A549 (cell line): ENCODE data around the gene MYLK4. TPM values are rescaled to one million over a fixed set of nuclear protein-coding genes. Genes with fewer than 3 reads are reported as not detected.

Experiments
- ATAC-seq, 2 experiments: fragments of 200-7000 bp in 1 of 2; fragments of >200 bp in 1 of 2; cut with Nextera tagmentation in 1 of 2; cut with Tn5 transposase in 1 of 2; 3 replicates each; pipeline versions ENCODE4 v1.8.0 to v1.9.1; 2018 to 2020; ENCODE audit warnings: mild to moderate bottlenecking in 1 of 2, moderate library complexity in 1 of 2
- CTCF ChIA-PET: fragments of 300-600 bp; sonication (Branson Sonifier 250); formaldehyde crosslinking; extraction: SDS; loops from one replicate; lab custom pipeline; 2021; ENCODE audit warnings: antibody characterized with exemption, inconsistent platforms; lab: Yijun Ruan, JAX
- POLR2A ChIA-PET: fragments of 350-600 bp; formaldehyde crosslinking; extraction: SDS; loops from one replicate; lab custom pipeline; 2021; ENCODE audit warnings: antibody characterized with exemption, inconsistent platforms; lab: Yijun Ruan, JAX
- DNase-seq, 2 experiments: peaks; one replicate each; pipeline versions ENCODE4 v3.0.0 to v3.0.0-alpha.2; 2011 to 2016; ENCODE audit warnings: low read depth in 1 of 2, low spot score in 1 of 2
- FAIRE-seq: peaks from 2 replicates; lab custom pipeline; 2011; peaks lifted over from hg19 to GRCh38; lab: Jason Lieb, UNC
- H3K27ac ChIP-seq, 2 experiments: fragments of >200 bp; sonication (Bioruptor Twin); formaldehyde crosslinking; 3 replicates each; pipeline ENCODE4 v1.5.1; 2016 to 2017
- H3K4me1 ChIP-seq: fragments of >200 bp; sonication (Bioruptor Twin); formaldehyde crosslinking; 3 replicates; pipeline ENCODE4 v1.6.1; 2016
- H3K4me2 ChIP-seq: fragments of >200 bp; sonication (Bioruptor Twin); formaldehyde crosslinking; 3 replicates; pipeline ENCODE4 v1.6.1; 2016
- H3K4me3 ChIP-seq: fragments of >200 bp; sonication (Bioruptor Twin); formaldehyde crosslinking; 3 replicates; pipeline ENCODE4 v1.5.1; 2016
- H3K9me3 ChIP-seq: fragments of >200 bp; sonication (Bioruptor Twin); formaldehyde crosslinking; 3 replicates; pipeline ENCODE4 v1.6.1; 2016
- BHLHE40 ChIP-seq: IDR thresholded peaks from 2 replicates; pipeline ENCODE4 v1.6.1; 2012; ENCODE audit warnings: low read depth, low read length, inconsistent platforms
- EHMT2 ChIP-seq: fragments of 200-600 bp; sonication (generic); IDR thresholded peaks from 2 replicates; pipeline ENCODE4 v1.6.1; 2016; ENCODE audit warnings: antibody characterized with exemption, low read depth, mild to moderate bottlenecking, moderate library complexity
- FOSB ChIP-seq: fragments of 250-450 bp; sonication (Bioruptor Pico); IDR thresholded peaks from 2 replicates; pipeline ENCODE4 v1.5.0; 2020; ENCODE audit warnings: mild to moderate bottlenecking, moderate library complexity
- GATA3 ChIP-seq: IDR thresholded peaks from 2 replicates; pipeline ENCODE4 v1.6.1; 2012; ENCODE audit warnings: borderline replicate concordance
- HDAC2 ChIP-seq: fragments of 200-600 bp; sonication (generic); IDR thresholded peaks from 2 replicates; pipeline ENCODE4 v1.6.1; 2016
- HOXB13 ChIP-seq: fragments of 250-450 bp; sonication (Bioruptor Pico); IDR thresholded peaks from 2 replicates; pipeline ENCODE4 v1.5.0; 2020; ENCODE audit warnings: low read depth, mild to moderate bottlenecking, moderate library complexity
- JUN ChIP-seq, 2 experiments: fragments of >200 bp; sonication (Bioruptor Twin); formaldehyde crosslinking; IDR thresholded peaks; 2 replicates in 1 of 2; 3 replicates in 1 of 2; pipeline ENCODE4 v1.6.1; 2016 to 2017
- JUNB ChIP-seq: fragments of >200 bp; sonication (Bioruptor Twin); formaldehyde crosslinking; IDR thresholded peaks from 2 replicates; pipeline ENCODE4 v1.6.1; 2016
- KDM1A ChIP-seq: fragments of 200-600 bp; sonication (generic); IDR thresholded peaks from 2 replicates; pipeline ENCODE4 v1.6.1; 2016; ENCODE audit warnings: low read depth, mild to moderate bottlenecking
- NFE2L2 ChIP-seq: fragments of 150-350 bp; conservative IDR thresholded peaks from 2 replicates; pipeline ENCODE4 v1.6.1; 2014; ENCODE audit warnings: low read length
- NPAS2 ChIP-seq: fragments of 250-450 bp; sonication (Bioruptor Pico); IDR thresholded peaks from 2 replicates; pipeline ENCODE4 v1.8.0; 2022; ENCODE audit warnings: mild to moderate bottlenecking, moderate library complexity, borderline replicate concordance
- NR3C1 ChIP-seq: fragments of >200 bp; sonication (Bioruptor Twin); formaldehyde crosslinking; IDR thresholded peaks from 3 replicates; pipeline ENCODE4 v1.6.1; 2017
- PHF8 ChIP-seq: fragments of 200-600 bp; sonication (generic); IDR thresholded peaks from 2 replicates; pipeline ENCODE4 v1.6.1; 2016; ENCODE audit warnings: low read depth, mild to moderate bottlenecking, antibody characterized with exemption, moderate library complexity, borderline replicate concordance
- RAD21 ChIP-seq, 2 experiments: fragments of >200 bp in 1 of 2; sonication (Bioruptor Twin) in 1 of 2; formaldehyde crosslinking in 1 of 2; IDR thresholded peaks in 1 of 2; conservative IDR thresholded peaks in 1 of 2; 2 replicates in 1 of 2; 3 replicates in 1 of 2; pipeline ENCODE4 v1.6.1; 2012 to 2018; ENCODE audit warnings: inconsistent platforms in 1 of 2
- SMC3 ChIP-seq: fragments of >200 bp; sonication (Bioruptor Twin); formaldehyde crosslinking; IDR thresholded peaks from 3 replicates; pipeline ENCODE4 v1.6.1; 2018; ENCODE audit warnings: inconsistent platforms
- TFCP2L1 ChIP-seq: fragments of 250-450 bp; sonication (Bioruptor Pico); IDR thresholded peaks from 2 replicates; pipeline ENCODE4 v1.5.0; 2021; ENCODE audit warnings: mild to moderate bottlenecking
- TP53 ChIP-seq: fragments of 250-450 bp; sonication (Bioruptor Pico); IDR thresholded peaks from 2 replicates; pipeline ENCODE4 v1.5.0; 2021; ENCODE audit warnings: mild to moderate bottlenecking, moderate library complexity
- ZC3H11A ChIP-seq: fragments of 450-650 bp; IDR thresholded peaks from 2 replicates; pipeline ENCODE4 v1.6.1; 2014; ENCODE audit warnings: antibody characterized with exemption, mild to moderate bottlenecking
- ZFP36 ChIP-seq: fragments of 450-650 bp; IDR thresholded peaks from 2 replicates; pipeline ENCODE4 v1.6.1; 2014; ENCODE audit warnings: borderline replicate concordance; ENCODE audit not compliant: partially characterized antibody
- ZNF302 ChIP-seq: fragments of 250-450 bp; sonication (Bioruptor Pico); IDR thresholded peaks from 2 replicates; pipeline ENCODE4 v1.9.0; 2021; ENCODE audit warnings: inconsistent platforms, mild to moderate bottlenecking, moderate library complexity
- ZSCAN20 ChIP-seq: fragments of 250-450 bp; sonication (Bioruptor Pico); IDR thresholded peaks from 2 replicates; pipeline ENCODE4 v1.8.0; 2022; ENCODE audit warnings: mild to moderate bottlenecking, moderate library complexity
- WGBS: methylation state at CpG from one replicate; pipeline ENCODE4 v1.1.6; 2017; ENCODE audit errors: missing lambda C conversion rate; 5-methylcytosine and 5-hydroxymethylcytosine counted together
- polyA plus RNA-seq, 4 experiments: library from polyadenylated mRNA; depleted of rRNA in 3 of 4; stranded (reverse); fragments of >200 nt; fragmentation: RNase III in 1 of 4; extraction: RNeasy Plus Mini Kit Qiagen cat#74134 plus additional on column Dnase treatment in 1 of 4; gene quantifications; 2 replicates in 3 of 4; 3 replicates in 1 of 4; pipeline ENCODE4 v1.2.3, GENCODE V29; 2011 to 2017
- TF ChIP-seq, protein P1 (sequence below): fragments of 150-350 bp; IDR thresholded peaks from 2 replicates; pipeline ENCODE4 v1.6.1; 2014; ENCODE audit warnings: low read depth, mild to moderate bottlenecking, low read length
- TF ChIP-seq, protein P2 (sequence below): fragments of >200 bp; sonication (Bioruptor Twin); formaldehyde crosslinking; IDR thresholded peaks from 3 replicates; pipeline ENCODE4 v1.6.1; 2016
- TF ChIP-seq, protein P3 (sequence below): fragments of >200 bp; sonication (Bioruptor Twin); formaldehyde crosslinking; IDR thresholded peaks from 2 replicates; pipeline ENCODE4 v1.6.1; 2016
- TF ChIP-seq, protein P4 (sequence below): fragments of 250-450 bp; sonication (Bioruptor Pico); IDR thresholded peaks from 2 replicates; pipeline ENCODE4 v1.5.0; 2020; ENCODE audit warnings: low read depth, mild to moderate bottlenecking, moderate library complexity
- TF ChIP-seq, protein P5 (sequence below): fragments of 200-600 bp; sonication (generic); IDR thresholded peaks from 2 replicates; pipeline ENCODE4 v1.6.1; 2016; ENCODE audit warnings: antibody characterized with exemption, mild to moderate bottlenecking, moderate library complexity
- TF ChIP-seq, protein P6 (sequence below): fragments of >200 bp; sonication (Bioruptor Twin); formaldehyde crosslinking; IDR thresholded peaks from 3 replicates; pipeline ENCODE4 v1.5.1; 2016

Gene MYLK4
- polyA plus RNA-seq, 2 of the 4 experiments (the other 2 are of a cell fraction) = 0.14 to 0.21 TPM

DNA sequence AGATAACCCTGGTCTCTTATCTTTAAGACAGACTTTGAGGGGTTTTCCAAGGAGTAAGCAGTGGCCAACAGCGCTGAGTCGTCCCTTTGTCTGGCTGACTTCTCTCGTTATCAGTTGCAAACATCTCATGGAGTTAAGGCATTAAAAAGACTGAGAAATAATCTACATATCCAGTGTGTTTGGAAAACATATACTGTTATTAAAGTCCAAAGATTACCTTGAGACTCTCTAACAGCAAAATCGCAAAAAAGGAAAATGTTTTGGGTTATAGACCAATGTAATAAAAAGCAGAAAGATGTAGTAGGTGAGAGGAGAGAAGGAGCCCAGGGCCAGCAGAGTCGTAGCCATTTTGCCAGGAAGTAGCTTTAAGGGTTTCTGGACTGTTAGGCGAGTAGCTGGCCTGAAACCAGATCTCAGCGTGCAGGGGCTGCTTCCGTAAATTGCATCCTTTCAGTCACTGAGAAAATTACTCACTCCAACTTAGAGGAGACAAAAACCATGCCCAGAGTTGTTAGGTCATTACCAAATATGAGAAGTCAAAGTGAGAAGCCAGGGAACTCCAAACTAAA, 24.6 kb downstream of the MYLK4 start:
- ChIA-PET CTCF (interaction anchor here (1.4 to 3.4 kb wide), 2 partner anchors 12 to 24 kb away, joined by 5 to 18 read pairs; partner anchors contain the start of gene MYLK4), POLR2A (no interaction called here)
- Histone ChIP-seq H3K4me2 (no peak overlapping the region), H3K9me3 (no peaks in the 10 kb centered on the region), H3K4me1 (no peaks in the 10 kb centered on the region), H3K4me3 (no peak overlapping the region), H3K27ac (no peak overlapping the region)
- TF ChIP-seq, protein P1, sequence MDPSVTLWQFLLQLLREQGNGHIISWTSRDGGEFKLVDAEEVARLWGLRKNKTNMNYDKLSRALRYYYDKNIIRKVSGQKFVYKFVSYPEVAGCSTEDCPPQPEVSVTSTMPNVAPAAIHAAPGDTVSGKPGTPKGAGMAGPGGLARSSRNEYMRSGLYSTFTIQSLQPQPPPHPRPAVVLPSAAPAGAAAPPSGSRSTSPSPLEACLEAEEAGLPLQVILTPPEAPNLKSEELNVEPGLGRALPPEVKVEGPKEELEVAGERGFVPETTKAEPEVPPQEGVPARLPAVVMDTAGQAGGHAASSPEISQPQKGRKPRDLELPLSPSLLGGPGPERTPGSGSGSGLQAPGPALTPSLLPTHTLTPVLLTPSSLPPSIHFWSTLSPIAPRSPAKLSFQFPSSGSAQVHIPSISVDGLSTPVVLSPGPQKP = no peak
- TF ChIP-seq, protein P2, sequence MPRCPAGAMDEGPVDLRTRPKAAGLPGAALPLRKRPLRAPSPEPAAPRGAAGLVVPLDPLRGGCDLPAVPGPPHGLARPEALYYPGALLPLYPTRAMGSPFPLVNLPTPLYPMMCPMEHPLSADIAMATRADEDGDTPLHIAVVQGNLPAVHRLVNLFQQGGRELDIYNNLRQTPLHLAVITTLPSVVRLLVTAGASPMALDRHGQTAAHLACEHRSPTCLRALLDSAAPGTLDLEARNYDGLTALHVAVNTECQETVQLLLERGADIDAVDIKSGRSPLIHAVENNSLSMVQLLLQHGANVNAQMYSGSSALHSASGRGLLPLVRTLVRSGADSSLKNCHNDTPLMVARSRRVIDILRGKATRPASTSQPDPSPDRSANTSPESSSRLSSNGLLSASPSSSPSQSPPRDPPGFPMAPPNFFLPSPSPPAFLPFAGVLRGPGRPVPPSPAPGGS = no peak
- TF ChIP-seq TFCP2L1 (CRISPR knock-in tag) (no peak), ZNF302 (CRISPR knock-in tag) (no peak), KDM1A (no peak), ZFP36 (no peak), ZSCAN20 (CRISPR knock-in tag) (no peak), NPAS2 (no peak), HOXB13 (no peak)
- TF ChIP-seq, protein P3, sequence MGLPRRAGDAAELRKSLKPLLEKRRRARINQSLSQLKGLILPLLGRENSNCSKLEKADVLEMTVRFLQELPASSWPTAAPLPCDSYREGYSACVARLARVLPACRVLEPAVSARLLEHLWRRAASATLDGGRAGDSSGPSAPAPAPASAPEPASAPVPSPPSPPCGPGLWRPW = no peak
- no peak for FAIRE-seq
- 43% methylated on average over 8 of the region's 8 CpGs for WGBS
- ATAC-seq = no peak
- DNase-seq = no peak

DNA sequence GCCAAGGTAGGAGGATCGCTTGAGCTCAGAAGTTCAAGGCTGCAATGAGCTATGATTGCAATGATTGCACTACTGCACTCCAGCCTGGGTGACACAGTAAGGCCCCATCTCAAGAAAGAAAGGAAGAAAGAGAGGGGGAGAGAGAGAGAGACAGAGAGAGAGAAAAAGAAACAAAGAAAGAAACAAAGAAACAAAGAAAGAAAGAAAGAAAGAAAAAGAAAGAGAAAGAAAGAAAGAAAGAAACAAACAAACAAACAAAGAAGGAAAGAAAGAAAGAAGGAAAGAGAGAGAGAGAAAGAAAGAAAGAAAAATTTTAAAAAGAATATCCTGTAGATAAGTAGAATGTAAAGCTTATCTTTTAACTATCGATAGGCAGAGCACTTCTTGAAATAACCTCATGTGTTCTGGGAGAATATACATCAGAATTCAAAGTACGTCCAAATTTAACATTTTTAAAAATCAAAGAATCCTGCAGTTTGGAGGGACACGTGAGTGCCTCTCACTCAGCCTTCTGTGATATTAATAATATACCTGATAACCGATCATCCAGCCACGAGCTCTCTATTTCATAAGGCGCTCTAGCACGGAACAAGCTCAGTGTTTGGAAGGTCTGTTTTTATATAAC, 25.2 kb downstream of the MYLK4 start:
- no peak overlapping the region for H3K4me2 ChIP-seq
- TF ChIP-seq FOSB (CRISPR knock-in tag) (no peak), ZC3H11A (no peak), RAD21 (conservative IDR thresholded peaks at IDR 0.05 in 1 of 2, IDR thresholded peaks at IDR 0.05 in 1 of 2) (no peak), NR3C1 (no peak), TP53 (CRISPR knock-in tag) (no peak), HOXB13 (no peak), GATA3 (no peak), BHLHE40 (no peak), JUN (IDR thresholded peaks at IDR 0.05) (no peak), HDAC2 (no peak), KDM1A (no peak), SMC3 (no peak), JUNB (no peak), NFE2L2 (no peak), EHMT2 (no peak), PHF8 (no peak)
- TF ChIP-seq, protein P2 = no peak
- TF ChIP-seq, protein P4, sequence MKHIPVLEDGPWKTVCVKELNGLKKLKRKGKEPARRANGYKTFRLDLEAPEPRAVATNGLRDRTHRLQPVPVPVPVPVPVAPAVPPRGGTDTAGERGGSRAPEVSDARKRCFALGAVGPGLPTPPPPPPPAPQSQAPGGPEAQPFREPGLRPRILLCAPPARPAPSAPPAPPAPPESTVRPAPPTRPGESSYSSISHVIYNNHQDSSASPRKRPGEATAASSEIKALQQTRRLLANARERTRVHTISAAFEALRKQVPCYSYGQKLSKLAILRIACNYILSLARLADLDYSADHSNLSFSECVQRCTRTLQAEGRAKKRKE = no peak
- TF ChIP-seq, protein P5, sequence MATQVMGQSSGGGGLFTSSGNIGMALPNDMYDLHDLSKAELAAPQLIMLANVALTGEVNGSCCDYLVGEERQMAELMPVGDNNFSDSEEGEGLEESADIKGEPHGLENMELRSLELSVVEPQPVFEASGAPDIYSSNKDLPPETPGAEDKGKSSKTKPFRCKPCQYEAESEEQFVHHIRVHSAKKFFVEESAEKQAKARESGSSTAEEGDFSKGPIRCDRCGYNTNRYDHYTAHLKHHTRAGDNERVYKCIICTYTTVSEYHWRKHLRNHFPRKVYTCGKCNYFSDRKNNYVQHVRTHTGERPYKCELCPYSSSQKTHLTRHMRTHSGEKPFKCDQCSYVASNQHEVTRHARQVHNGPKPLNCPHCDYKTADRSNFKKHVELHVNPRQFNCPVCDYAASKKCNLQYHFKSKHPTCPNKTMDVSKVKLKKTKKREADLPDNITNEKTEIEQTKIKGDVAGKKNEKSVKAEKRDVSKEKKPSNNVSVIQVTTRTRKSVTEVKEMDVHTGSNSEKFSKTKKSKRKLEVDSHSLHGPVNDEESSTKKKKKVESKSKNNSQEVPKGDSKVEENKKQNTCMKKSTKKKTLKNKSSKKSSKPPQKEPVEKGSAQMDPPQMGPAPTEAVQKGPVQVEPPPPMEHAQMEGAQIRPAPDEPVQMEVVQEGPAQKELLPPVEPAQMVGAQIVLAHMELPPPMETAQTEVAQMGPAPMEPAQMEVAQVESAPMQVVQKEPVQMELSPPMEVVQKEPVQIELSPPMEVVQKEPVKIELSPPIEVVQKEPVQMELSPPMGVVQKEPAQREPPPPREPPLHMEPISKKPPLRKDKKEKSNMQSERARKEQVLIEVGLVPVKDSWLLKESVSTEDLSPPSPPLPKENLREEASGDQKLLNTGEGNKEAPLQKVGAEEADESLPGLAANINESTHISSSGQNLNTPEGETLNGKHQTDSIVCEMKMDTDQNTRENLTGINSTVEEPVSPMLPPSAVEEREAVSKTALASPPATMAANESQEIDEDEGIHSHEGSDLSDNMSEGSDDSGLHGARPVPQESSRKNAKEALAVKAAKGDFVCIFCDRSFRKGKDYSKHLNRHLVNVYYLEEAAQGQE = no peak
- TF ChIP-seq, protein P6, sequence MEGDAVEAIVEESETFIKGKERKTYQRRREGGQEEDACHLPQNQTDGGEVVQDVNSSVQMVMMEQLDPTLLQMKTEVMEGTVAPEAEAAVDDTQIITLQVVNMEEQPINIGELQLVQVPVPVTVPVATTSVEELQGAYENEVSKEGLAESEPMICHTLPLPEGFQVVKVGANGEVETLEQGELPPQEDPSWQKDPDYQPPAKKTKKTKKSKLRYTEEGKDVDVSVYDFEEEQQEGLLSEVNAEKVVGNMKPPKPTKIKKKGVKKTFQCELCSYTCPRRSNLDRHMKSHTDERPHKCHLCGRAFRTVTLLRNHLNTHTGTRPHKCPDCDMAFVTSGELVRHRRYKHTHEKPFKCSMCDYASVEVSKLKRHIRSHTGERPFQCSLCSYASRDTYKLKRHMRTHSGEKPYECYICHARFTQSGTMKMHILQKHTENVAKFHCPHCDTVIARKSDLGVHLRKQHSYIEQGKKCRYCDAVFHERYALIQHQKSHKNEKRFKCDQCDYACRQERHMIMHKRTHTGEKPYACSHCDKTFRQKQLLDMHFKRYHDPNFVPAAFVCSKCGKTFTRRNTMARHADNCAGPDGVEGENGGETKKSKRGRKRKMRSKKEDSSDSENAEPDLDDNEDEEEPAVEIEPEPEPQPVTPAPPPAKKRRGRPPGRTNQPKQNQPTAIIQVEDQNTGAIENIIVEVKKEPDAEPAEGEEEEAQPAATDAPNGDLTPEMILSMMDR = no peak
- H3K27ac ChIP-seq = no peak overlapping the region
- ATAC-seq (no peak), FAIRE-seq (no peak), DNase-seq (no peak)
- POLR2A ChIA-PET = no interaction called here
- no peaks in the 10 kb centered on the region for H3K9me3 ChIP-seq
- H3K4me3 ChIP-seq = no peak overlapping the region
- 72% methylated on average over 8 of the region's 8 CpGs for WGBS
- CTCF ChIA-PET = interaction anchor here (1.4 kb wide), 1 partner anchor 12 kb away, joined by 5 read pairs; no protein-coding TSS in a partner anchor
- H3K4me1 ChIP-seq = no peaks in the 10 kb centered on the region
